NCI-H1092 treated with DMSO at 0.1 percent for 48 hours (cell line): Measurements from ENCODE around the gene SLC47A1.
"Not testable (repeated sequence)": the region's sequence is repeated elsewhere in the genome, so short reads cannot be mapped to it uniquely, and the experiment has no call there.

Experiments used
- DNase-seq: peaks from one replicate; lab custom pipeline; 2025; lab: John Stamatoyannopoulos, UW

Gene SLC47A1

DNA sequence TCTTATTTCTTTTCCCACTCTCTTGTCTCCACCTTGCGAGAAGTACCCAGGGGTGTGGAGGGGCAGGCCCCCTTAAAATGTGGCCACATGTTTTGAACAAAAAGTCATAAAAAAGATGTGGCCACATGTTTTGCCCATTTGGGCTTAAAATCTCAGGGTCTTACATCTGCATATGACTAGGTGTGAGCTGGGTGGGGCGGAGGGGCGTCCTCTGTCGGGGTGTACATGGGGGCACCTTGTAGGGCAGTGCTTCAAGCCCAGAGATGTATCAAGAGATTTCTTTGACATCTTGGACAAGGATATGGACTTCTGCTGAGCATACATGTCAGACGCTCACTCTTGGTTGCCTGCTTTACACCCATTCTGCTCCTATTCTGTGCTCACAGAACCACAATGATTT lies 13.0 kb upstream of the SLC47A1 start:
- no peak for DNase-seq

DNA sequence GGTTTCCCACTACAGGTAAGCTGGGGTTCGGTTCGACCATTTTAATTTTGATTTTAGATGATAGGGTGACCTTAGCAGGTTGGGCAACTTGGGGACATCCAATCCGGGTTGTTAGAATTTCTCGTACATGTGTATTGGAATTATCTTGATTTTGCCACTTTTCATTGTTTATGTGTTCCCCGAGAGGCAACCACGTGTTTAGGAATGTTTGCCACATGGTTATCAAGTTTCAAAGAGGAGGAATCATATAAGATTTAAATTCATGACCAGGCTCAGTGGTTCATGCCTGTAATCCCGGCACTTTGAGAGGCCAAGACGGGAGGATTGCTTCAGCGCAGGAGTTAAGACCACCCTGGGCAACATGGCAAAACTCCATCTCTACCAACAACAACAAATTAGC lies 10.0 kb upstream of the SLC47A1 start:
- no peak for DNase-seq

DNA sequence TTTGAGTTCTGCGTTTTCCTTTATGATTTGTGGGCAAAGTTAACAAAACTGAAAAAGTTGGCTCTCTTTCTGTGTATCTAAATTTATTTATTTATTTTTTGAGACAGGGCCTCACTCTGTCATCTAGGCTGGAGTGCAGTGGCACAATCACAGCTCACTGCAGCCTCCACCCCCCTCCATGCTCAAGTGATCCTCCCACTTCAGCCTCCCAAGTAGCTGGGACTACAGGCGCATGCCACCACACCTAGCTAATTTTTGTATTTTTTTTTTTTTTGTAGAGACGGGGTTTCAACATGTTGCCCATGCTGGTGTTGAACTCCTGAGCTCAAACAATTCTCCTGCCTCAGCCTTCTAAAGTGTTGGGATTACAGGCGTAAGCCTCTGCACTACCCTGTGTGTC lies 6.7 kb upstream of the SLC47A1 start:
- DNase-seq: not testable (repeated sequence)

DNA sequence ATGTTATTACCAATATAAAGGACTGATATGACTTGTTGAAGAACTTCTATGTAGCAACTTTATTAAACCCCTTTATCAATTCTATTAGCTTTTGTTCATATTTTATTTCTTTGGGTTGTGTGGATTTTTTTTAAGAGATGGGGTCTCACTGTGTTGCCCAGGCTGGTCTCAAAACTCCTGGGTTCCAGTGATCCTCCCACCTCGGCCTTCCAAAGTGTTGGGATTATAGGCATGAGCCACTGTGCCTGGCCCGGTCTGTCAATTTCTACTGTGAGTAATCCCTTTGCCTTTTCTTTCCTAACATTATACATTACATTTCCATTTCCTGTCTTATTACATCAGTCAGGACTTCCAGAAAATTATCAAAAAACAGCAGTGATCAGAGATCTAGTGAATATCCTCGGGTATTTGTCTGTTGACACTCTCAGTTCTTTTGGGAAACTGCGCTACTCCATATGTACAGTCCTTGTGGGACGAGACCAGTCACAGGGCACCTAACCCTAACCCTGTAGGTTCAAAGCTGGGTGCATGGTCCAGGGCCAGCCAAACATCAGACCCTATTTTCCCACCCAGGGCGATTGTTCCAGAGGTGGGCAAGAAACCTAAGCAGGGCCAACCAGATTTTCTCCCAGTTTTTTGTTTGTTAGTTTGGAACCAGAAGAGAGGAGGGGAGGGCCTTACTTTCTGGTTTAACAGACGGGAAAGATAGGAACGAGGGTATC lies 1.7 kb upstream of the SLC47A1 start:
- DNase-seq: no peak

DNA sequence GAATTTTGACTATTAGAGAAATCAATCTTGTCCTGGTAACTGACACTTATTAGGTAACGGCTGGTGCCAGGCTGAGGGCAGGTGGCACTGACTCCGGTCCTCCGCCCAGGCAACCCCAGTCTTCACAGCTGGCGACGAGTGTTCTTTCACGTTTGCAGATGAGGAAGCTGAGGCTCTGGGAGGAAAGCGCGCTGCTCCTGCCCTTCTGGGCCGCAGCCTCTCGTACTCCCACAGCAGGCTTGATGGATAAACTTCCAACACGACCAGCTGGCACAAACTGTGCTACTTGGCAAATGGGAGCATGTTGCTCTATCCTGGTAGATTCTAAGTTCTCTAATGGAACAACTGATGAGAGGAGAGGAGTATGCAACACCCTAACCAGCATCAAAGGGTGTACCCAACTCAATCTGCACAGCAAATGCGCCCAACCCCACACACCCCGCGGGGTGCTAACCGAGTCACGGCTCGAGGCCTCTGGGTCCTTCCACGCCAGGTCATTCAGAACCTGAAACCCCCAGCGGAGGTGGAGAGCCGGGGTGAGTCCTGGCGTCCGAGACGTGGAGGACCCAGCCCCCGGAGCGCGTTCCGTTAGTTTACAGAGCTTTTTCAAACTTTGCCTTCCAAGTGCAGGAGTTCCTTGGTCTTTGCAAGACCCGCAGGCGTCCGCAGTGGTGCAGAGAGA lies 477 bp upstream of the SLC47A1 start:
- DNase-seq: no peak

DNA sequence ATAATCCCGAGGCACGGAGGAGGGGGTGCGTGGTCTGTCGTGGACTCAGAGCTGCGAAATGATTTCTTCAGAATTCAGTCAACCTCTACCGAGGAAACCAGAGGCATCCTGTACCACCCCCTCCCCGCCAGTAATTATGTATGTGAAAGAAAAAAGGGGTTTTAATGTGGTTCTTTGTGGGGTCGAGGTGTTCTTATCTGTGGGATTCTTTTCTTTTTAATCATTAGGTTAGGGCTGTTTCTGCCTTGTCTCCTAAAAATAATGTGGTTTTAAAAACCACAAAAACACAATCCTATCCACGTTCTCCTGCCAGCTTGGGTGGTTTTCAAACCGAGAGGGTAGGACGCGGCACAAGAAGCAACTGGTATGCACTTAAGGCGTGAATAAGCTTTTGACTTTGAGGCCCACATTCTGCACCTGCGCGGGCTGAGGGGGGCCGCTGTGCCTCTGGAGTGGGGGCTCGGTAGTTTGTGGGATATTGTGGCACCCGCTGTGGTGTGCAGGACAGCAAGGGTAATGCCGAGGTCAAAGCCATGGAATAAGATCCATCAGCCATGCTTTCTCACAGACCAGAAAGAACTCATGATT lies 1.0 kb downstream of the SLC47A1 start:
- DNase-seq: no peak

DNA sequence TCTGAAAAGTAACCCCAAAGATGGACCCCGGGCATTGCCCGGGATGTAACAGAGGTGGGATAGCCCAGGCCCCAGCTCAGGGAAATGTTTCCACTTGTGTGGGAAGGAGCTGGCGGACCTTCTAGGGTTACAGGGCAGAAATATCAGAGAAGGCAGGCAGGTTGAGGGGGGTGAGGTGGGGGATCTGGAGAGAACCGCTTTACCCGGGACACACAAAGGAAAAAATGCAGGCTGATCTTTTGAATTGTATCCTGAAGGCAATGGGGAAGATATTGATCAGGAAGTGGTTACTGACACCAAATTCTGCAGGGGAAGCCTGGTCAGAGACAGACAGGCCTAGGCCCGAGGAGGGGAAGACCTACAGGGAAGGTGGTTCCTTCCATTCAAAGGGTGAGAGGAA lies 3.5 kb downstream of the SLC47A1 start:
- DNase-seq: no peak

GRCh38 chr17:19538095-19539039 lies 4.7 kb downstream of the SLC47A1 start:
- DNase-seq: no peak

DNA sequence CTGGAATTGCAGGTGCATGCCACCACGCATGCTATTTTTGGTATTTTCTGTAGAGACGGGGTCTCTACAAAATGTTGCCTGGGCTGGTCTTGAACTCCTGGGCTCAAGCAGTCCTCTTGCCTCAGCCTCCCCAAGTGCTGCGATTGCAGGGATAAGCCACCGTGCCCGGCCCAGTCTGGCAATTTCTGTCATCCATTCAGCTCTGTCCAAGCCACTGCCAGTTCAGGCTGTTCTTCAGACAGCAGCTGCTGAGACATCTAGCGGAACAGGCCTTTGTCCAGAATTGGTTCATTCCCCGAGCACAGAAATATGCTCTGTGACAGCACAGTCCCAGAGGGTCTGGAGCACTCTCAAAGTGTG lies 5.4 kb downstream of the SLC47A1 start:
- no peak for DNase-seq

DNA sequence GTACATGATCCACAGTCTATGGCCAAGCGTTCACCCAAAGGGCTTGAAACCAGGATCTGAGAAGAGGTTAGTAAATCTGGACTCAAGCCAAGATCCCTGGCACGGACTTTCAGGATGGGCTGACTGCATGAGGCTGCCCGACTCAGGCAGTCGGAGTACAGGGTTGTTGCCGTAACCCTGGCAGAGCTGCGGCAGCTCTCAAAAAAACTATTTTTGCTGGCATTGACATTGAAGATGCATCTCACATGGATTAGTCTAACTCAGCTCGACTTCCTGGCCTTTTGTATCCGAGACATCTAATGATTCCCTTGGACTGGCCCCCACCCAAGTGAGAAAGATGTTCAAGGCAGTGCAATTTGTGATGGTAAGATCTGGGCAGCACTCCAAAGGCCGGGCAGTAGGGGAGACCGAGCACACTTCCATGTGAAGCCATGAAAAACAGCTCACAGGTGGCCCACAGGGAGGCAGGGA lies 6.2 kb downstream of the SLC47A1 start:
- no peak for DNase-seq

- DNase-seq: no peak
These were observed 7.2 kb downstream of the SLC47A1 start for GRCh38 chr17:19540706-19541370.

- no peak for DNase-seq
These were observed 7.8 kb downstream of the SLC47A1 start for GRCh38 chr17:19541445-19541844.

- no peak for DNase-seq
These were observed 8.6 kb downstream of the SLC47A1 start for GRCh38 chr17:19542247-19542646.

- DNase-seq: no peak
These were observed 10.7 kb downstream of the SLC47A1 start for GRCh38 chr17:19544366-19544765.

DNA sequence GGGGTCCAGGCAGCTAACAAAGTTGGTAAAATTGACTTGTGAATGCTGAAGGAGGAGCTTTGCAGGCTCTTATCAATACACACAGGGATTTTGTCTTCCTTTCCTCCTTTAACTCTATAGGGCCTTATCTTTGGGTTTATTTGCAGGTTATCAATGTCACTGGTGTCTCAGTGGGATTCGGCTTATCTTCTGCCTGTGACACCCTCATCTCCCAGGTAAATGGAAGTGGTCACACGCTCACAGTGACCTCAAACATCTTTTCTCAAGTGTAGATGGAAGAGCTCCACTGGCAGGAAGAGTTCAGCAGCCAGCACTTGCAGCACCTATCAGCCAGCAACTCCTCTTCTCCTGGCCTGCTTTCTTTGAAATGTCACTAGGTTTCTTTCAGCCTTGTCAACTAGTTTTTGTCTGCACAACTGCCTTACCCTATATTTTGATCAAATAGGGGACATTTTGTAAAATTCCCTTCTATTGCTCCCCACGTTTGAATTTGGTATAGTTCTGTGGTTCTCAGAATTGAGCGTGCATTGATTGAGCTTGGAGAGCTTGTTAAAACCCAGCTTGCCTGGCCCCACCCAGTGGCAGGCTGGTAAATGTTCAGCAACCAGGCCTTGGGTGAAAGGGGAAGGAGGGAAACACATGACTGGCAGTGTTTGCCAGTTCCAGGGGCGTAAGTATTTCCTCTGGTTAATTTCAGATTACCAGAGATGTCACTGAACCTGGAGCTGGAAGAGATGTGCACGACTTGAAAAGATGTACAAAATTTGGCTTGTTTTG lies 12.8 kb downstream of the SLC47A1 start:
- no peak for DNase-seq

GRCh38 chr17:19549746-19550623 lies 16.3 kb downstream of the SLC47A1 start:
- no peak for DNase-seq

- no peak for DNase-seq
These were observed 17.5 kb downstream of the SLC47A1 start for GRCh38 chr17:19551165-19551564.

DNA sequence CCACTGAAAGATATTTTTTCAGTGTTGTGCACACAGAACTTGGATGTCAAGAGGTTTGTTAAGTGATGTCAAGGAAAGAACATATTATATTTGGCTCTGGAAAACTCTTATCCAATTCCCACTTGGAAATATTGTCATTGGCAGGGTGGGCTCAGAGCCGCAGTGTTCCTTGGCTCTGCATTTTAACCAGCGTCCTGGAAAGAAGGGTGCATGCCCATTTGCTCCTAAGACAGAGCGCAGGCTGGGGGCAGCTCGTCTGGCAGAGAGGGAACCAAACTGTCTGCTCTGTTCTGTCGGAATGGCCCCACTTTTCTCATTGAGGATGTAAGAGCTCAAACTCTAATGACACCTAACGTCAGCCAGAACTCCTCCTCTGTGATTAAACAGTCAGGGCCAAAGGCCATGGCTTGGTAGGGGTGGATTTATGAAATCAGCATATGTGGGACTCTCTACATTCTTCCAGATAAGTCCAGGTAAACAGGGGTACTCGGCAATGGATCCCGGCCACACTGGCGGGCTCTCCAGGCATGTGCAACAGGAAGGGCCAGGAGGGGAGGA lies 18.0 kb downstream of the SLC47A1 start:
- no peak for DNase-seq

DNA sequence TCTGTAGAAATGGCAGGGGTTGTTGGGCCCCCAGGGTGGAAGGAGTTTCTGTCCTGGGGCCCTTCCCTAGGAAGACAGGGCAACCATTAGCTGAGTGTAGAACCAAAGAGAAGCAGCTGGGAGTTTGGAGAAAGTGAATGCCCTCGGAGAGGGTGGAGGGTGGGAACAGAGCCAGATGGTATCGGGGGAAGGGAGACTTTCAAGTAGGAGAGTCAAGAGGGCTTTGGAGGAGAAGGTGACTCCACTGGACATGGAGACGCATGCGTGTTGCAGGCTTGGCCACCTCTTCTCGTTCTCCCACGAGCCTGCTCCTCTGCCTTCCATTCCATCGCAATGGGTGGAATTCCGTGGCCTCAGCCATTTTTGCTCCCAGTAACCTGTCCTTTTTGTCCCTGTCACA lies 19.4 kb downstream of the SLC47A1 start:
- DNase-seq: no peak

GRCh38 chr17:19554393-19554792 lies 20.7 kb downstream of the SLC47A1 start:
- DNase-seq: no peak
